Sigmoid colon (tissue), 4 donors: ENCODE results near the gene MERTK.

Experiments used
- EP300 ChIP-seq, 4 donors: sonication (generic); formaldehyde crosslinking; IDR thresholded peaks; one replicate each; pipeline ENCODE4 v1.6.1; 2017; ENCODE audit warnings: antibody characterized with exemption in 4 of 4
- POLR2A ChIP-seq, 2 donors: fragments of 450-650 bp; IDR thresholded peaks; one replicate each; pipeline ENCODE4 v1.6.1; 2016; ENCODE audit warnings: antibody characterized with exemption in 2 of 2, mild to moderate bottlenecking in 2 of 2, moderate library complexity in 2 of 2
- TF ChIP-seq, protein P1 (sequence below), 4 experiments: fragments of 450-650 bp in 3 of 4; fragments of 200-600 bp in 1 of 4; IDR thresholded peaks; one replicate each; pipeline ENCODE4 v1.5.1; 2016 to 2019; ENCODE audit warnings: antibody characterized with exemption in 4 of 4, mild to moderate bottlenecking in 3 of 4, moderate library complexity in 2 of 4

DNA sequence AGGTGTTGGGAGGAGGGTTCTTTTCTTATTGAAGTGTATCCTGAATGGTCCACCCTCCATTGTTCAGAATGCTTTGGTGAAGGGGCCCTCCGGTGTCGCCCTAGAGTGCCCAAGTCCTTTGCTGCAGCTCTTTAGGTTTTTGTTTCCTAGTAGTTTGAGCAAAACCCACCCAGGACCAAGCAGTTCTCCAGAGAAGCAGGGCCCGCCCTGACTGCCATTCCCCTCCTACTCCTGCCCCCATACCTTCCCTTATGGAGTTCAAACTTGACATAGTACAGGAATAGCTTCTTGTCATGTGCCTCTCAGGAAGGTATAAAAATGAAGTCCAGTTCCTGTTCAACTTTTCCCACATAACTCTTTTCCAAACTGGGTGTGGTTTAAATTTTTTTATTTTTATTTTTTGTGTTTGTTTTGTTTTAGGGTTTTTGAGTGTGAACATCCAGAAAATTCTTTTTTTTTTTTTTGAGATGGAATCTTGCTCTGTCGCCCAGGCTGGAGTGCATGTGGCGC, 5.6 kb downstream of the MERTK start:
- TF ChIP-seq, protein P1, sequence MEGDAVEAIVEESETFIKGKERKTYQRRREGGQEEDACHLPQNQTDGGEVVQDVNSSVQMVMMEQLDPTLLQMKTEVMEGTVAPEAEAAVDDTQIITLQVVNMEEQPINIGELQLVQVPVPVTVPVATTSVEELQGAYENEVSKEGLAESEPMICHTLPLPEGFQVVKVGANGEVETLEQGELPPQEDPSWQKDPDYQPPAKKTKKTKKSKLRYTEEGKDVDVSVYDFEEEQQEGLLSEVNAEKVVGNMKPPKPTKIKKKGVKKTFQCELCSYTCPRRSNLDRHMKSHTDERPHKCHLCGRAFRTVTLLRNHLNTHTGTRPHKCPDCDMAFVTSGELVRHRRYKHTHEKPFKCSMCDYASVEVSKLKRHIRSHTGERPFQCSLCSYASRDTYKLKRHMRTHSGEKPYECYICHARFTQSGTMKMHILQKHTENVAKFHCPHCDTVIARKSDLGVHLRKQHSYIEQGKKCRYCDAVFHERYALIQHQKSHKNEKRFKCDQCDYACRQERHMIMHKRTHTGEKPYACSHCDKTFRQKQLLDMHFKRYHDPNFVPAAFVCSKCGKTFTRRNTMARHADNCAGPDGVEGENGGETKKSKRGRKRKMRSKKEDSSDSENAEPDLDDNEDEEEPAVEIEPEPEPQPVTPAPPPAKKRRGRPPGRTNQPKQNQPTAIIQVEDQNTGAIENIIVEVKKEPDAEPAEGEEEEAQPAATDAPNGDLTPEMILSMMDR (IDR thresholded peaks at IDR 0.05) = no peak
- TF ChIP-seq EP300 (IDR thresholded peaks at IDR 0.05) = no peak
- no peak for TF ChIP-seq POLR2A (IDR thresholded peaks at IDR 0.05)
